Measurements from ENCODE around the gene ILDR1. TPM values are rescaled to one million over a fixed set of nuclear protein-coding genes. Genes with fewer than 3 reads are reported as not detected.

ILDR1 gene
- total and polyA plus RNA-seq, 10 of the 15 experiments (the other 5 are each of a cell fraction or from before 2014, with no cell fraction given), result 1.3 to 12.0 (median 7.0) TPM

DNA sequence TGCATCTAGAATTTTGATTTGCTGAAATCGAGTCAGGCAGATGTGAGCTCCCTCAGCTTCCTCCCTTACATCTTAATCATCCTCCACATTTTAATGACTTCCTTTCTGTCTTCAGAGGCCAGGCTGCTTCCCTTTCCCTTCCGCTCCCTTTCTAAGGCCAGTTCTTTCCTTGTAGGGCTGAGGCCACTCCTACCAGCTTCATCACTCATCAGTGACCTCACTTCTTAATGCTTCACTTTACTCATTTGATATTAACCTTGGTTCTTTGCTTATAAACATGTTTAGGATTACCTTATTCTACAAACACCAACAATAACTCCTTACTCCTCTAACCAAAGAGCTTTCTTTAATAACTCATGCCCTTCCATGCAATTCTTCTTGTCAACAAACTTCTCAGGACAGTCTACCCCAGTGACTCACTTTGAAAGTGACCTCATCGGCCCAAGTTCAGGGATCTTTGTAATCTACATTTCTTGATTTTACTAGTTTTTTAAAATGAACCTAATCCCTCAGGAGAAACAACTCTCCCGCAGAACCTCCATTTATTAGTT lies 23.9 kb downstream of the ILDR1 start (continued):
- TF ChIP-seq, protein P1, sequence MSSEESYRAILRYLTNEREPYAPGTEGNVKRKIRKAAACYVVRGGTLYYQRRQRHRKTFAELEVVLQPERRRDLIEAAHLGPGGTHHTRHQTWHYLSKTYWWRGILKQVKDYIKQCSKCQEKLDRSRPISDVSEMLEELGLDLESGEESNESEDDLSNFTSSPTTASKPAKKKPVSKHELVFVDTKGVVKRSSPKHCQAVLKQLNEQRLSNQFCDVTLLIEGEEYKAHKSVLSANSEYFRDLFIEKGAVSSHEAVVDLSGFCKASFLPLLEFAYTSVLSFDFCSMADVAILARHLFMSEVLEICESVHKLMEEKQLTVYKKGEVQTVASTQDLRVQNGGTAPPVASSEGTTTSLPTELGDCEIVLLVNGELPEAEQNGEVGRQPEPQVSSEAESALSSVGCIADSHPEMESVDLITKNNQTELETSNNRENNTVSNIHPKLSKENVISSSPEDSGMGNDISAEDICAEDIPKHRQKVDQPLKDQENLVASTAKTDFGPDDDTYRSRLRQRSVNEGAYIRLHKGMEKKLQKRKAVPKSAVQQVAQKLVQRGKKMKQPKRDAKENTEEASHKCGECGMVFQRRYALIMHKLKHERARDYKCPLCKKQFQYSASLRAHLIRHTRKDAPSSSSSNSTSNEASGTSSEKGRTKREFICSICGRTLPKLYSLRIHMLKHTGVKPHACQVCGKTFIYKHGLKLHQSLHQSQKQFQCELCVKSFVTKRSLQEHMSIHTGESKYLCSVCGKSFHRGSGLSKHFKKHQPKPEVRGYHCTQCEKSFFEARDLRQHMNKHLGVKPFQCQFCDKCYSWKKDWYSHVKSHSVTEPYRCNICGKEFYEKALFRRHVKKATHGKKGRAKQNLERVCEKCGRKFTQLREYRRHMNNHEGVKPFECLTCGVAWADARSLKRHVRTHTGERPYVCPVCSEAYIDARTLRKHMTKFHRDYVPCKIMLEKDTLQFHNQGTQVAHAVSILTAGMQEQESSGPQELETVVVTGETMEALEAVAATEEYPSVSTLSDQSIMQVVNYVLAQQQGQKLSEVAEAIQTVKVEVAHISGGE (CRISPR knock-in tag; IDR thresholded peaks at IDR 0.05), result no peak
- TF ChIP-seq CEBPB (IDR thresholded peaks at IDR 0.05; ENCODE audit: borderline replicate concordance in 1 of 2, low read depth in 2 of 2, low read length in 2 of 2) (no peak; a peak in 1 of 4 replicates), MTA2 (IDR thresholded peaks at IDR 0.05; ENCODE audit: low read depth) (peak; percentile 72), JUND (IDR thresholded peaks at IDR 0.05; ENCODE audit: low read depth, low read length) (peak; percentile 58; the same call in 1 of the 2 replicates), BMI1 (IDR thresholded peaks at IDR 0.05; ENCODE audit: borderline replicate concordance) (0 out of 2 replicates have a peak, but pooled peaks have one; percentile 57), DPF2 (IDR thresholded peaks at IDR 0.05) (peak; percentile 81), TCF7 (IDR thresholded peaks at IDR 0.05; ENCODE audit: borderline replicate concordance) (peak; percentile 65; the same call in 1 of the 2 replicates), NFIC (IDR thresholded peaks at IDR 0.05; ENCODE audit: low read depth, low read length) (peak; percentile 93), EED (IDR thresholded peaks at IDR 0.05; ENCODE audit: low read depth) (peak; percentile 96), CREB1 (IDR thresholded peaks at IDR 0.05; ENCODE audit: low read depth) (peak; percentile 39; the same call in 1 of the 2 replicates), KDM1A (IDR thresholded peaks at IDR 0.05; ENCODE audit: borderline replicate concordance) (no peak), SMAD1 (IDR thresholded peaks at IDR 0.05; ENCODE audit: low read depth, partially characterized antibody) (no peak), SUPT20H (IDR thresholded peaks at IDR 0.05; ENCODE audit: borderline replicate concordance, control insufficient read depth, low read depth, low read length) (no peak), NRF1 (conservative IDR thresholded peaks at IDR 0.05; ENCODE audit: low read depth, low read length) (no peak), IKZF2 (IDR thresholded peaks at IDR 0.05) (peak; percentile 90 to 94)
- TF ChIP-seq, protein P2, sequence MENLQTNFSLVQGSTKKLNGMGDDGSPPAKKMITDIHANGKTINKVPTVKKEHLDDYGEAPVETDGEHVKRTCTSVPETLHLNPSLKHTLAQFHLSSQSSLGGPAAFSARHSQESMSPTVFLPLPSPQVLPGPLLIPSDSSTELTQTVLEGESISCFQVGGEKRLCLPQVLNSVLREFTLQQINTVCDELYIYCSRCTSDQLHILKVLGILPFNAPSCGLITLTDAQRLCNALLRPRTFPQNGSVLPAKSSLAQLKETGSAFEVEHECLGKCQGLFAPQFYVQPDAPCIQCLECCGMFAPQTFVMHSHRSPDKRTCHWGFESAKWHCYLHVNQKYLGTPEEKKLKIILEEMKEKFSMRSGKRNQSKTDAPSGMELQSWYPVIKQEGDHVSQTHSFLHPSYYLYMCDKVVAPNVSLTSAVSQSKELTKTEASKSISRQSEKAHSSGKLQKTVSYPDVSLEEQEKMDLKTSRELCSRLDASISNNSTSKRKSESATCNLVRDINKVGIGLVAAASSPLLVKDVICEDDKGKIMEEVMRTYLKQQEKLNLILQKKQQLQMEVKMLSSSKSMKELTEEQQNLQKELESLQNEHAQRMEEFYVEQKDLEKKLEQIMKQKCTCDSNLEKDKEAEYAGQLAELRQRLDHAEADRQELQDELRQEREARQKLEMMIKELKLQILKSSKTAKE (IDR thresholded peaks at IDR 0.05; ENCODE audit: low read depth, poor library complexity, severe bottlenecking), result peak; percentile 72
- TF ChIP-seq, protein P3, sequence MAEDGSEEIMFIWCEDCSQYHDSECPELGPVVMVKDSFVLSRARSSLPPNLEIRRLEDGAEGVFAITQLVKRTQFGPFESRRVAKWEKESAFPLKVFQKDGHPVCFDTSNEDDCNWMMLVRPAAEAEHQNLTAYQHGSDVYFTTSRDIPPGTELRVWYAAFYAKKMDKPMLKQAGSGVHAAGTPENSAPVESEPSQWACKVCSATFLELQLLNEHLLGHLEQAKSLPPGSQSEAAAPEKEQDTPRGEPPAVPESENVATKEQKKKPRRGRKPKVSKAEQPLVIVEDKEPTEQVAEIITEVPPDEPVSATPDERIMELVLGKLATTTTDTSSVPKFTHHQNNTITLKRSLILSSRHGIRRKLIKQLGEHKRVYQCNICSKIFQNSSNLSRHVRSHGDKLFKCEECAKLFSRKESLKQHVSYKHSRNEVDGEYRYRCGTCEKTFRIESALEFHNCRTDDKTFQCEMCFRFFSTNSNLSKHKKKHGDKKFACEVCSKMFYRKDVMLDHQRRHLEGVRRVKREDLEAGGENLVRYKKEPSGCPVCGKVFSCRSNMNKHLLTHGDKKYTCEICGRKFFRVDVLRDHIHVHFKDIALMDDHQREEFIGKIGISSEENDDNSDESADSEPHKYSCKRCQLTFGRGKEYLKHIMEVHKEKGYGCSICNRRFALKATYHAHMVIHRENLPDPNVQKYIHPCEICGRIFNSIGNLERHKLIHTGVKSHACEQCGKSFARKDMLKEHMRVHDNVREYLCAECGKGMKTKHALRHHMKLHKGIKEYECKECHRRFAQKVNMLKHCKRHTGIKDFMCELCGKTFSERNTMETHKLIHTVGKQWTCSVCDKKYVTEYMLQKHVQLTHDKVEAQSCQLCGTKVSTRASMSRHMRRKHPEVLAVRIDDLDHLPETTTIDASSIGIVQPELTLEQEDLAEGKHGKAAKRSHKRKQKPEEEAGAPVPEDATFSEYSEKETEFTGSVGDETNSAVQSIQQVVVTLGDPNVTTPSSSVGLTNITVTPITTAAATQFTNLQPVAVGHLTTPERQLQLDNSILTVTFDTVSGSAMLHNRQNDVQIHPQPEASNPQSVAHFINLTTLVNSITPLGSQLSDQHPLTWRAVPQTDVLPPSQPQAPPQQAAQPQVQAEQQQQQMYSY (CRISPR knock-in tag; IDR thresholded peaks at IDR 0.05), result no peak
- TF ChIP-seq, protein P4, sequence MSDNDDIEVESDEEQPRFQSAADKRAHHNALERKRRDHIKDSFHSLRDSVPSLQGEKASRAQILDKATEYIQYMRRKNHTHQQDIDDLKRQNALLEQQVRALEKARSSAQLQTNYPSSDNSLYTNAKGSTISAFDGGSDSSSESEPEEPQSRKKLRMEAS (IDR thresholded peaks at IDR 0.05; ENCODE audit: low read depth, low read length), result no peak
- TF ChIP-seq, protein P5, sequence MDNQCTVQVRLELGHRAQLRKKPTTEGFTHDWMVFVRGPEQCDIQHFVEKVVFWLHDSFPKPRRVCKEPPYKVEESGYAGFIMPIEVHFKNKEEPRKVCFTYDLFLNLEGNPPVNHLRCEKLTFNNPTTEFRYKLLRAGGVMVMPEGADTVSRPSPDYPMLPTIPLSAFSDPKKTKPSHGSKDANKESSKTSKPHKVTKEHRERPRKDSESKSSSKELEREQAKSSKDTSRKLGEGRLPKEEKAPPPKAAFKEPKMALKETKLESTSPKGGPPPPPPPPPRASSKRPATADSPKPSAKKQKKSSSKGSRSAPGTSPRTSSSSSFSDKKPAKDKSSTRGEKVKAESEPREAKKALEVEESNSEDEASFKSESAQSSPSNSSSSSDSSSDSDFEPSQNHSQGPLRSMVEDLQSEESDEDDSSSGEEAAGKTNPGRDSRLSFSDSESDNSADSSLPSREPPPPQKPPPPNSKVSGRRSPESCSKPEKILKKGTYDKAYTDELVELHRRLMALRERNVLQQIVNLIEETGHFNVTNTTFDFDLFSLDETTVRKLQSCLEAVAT (IDR thresholded peaks at IDR 0.05), result no peak
